H1 (cell line): ENCODE measurements around the gene HBS1L. TPM values are rescaled to one million over a fixed set of nuclear protein-coding genes. Genes with fewer than 3 reads are reported as not detected.

ENCODE experiments used
- CTCF ChIA-PET: fragments of 300-600 bp; sonication (Branson Sonifier 250); formaldehyde crosslinking; loops from one replicate; lab custom pipeline; 2021; ENCODE audit not compliant: partially characterized antibody; lab: Charles Lee
- POLR2A ChIA-PET: fragments of 300-600 bp; sonication (Branson Sonifier 250); formaldehyde crosslinking; loops from one replicate; lab custom pipeline; 2021; ENCODE audit warnings: inconsistent platforms; ENCODE audit not compliant: partially characterized antibody; lab: Charles Lee
- DNase-seq, 2 experiments: peaks; one replicate each; pipeline versions ENCODE4 v3.0.0 to v3.0.0-alpha.2; 2010 to 2022; ENCODE audit warnings: low spot score in 2 of 2, low read depth in 1 of 2, mixed read lengths in 1 of 2
- FAIRE-seq: peaks from 2 replicates; lab custom pipeline; 2011; peaks lifted over from hg19 to GRCh38; lab: Jason Lieb, UNC
- H2AFZ ChIP-seq: 2 replicates; pipeline ENCODE4 v1.8.1; 2012; ENCODE audit warnings: low read length, inconsistent platforms
- H2AK5ac ChIP-seq: 2 replicates; pipeline ENCODE4 v1.6.1; 2013; ENCODE audit warnings: low read depth, low read length
- H2BK120ac ChIP-seq: replicated peaks from 2 replicates; pipeline ENCODE3; 2013; ENCODE audit warnings: low read depth, low read length, inconsistent platforms
- H2BK12ac ChIP-seq: 2 replicates; pipeline ENCODE4 v1.6.1; 2013; ENCODE audit warnings: low read depth, low read length
- H2BK15ac ChIP-seq: 2 replicates; pipeline ENCODE4 v1.6.1; 2013; ENCODE audit warnings: low read length
- H2BK20ac ChIP-seq: 2 replicates; pipeline ENCODE4 v1.6.1; 2013; ENCODE audit warnings: low read length
- H2BK5ac ChIP-seq: 2 replicates; pipeline ENCODE4 v1.6.1; 2013; ENCODE audit warnings: low read depth, low read length
- H3K14ac ChIP-seq: 2 replicates; pipeline ENCODE4 v1.6.1; 2013; ENCODE audit warnings: inconsistent platforms; ENCODE audit not compliant: insufficient read length
- H3K18ac ChIP-seq: 2 replicates; pipeline ENCODE4 v1.6.1; 2013; ENCODE audit warnings: low read length; ENCODE audit errors: extremely low read depth
- H3K23ac ChIP-seq: 2 replicates; pipeline ENCODE4 v1.6.1; 2013; ENCODE audit warnings: inconsistent platforms; ENCODE audit not compliant: insufficient read length
- H3K23me2 ChIP-seq: 2 replicates; pipeline ENCODE4 v1.6.1; 2013; ENCODE audit warnings: low read depth, low read length
- H3K27ac ChIP-seq: 2 replicates; pipeline ENCODE4 v1.6.1; 2011; ENCODE audit warnings: low read depth, low read length, inconsistent platforms
- H3K27me3 ChIP-seq, 4 experiments: replicated peaks in 1 of 4; 1 replicate in 1 of 4; 2 replicates in 3 of 4; pipeline versions ENCODE4 v1.6.1 to v1.8.1; 2011 to 2013; ENCODE audit warnings: low read length in 3 of 4, mild to moderate bottlenecking in 3 of 4, inconsistent platforms in 2 of 4, mixed read lengths in 2 of 4, moderate library complexity in 1 of 4; ENCODE audit not compliant: control insufficient read depth in 3 of 4, insufficient read depth in 3 of 4; ENCODE audit errors: extremely low read depth in 1 of 4
- H3K36me3 ChIP-seq, 4 experiments: 2 replicates each; pipeline versions ENCODE4 v1.6.1 to v1.8.1; 2011 to 2013; ENCODE audit warnings: mild to moderate bottlenecking in 4 of 4, low read length in 3 of 4, moderate library complexity in 2 of 4, control low read depth in 1 of 4, inconsistent platforms in 1 of 4; ENCODE audit not compliant: insufficient read depth in 4 of 4, control insufficient read depth in 2 of 4
- H3K4ac ChIP-seq: replicated peaks from 2 replicates; pipeline ENCODE3; 2013; ENCODE audit warnings: low read length, low read depth, mixed read lengths, inconsistent platforms; ENCODE audit not compliant: insufficient read length
- H3K4me1 ChIP-seq, 4 experiments: replicated peaks in 1 of 4; 1 replicate in 1 of 4; 2 replicates in 3 of 4; pipeline versions ENCODE4 v1.6.1 to v1.8.1; 2011 to 2013; ENCODE audit warnings: low read length in 3 of 4, inconsistent platforms in 2 of 4, mixed read lengths in 1 of 4; ENCODE audit not compliant: insufficient read depth in 4 of 4, control insufficient read depth in 3 of 4
- H3K4me2 ChIP-seq, 2 experiments: 2 replicates each; pipeline versions ENCODE4 v1.6.1 to v1.8.1; 2011 to 2013; ENCODE audit warnings: low read depth in 2 of 2, low read length in 2 of 2, control low read depth in 1 of 2, inconsistent platforms in 1 of 2, mild to moderate bottlenecking in 1 of 2; ENCODE audit not compliant: insufficient read depth in 1 of 2
- H3K4me3 ChIP-seq, 4 experiments: fragments of 200-600, 300-600 bp in 1 of 4; sonication (generic), shearing (Covaris generic), sonication (Bioruptor Twin) in 1 of 4; 2 replicates each; pipeline versions ENCODE4 v1.5.1 to v1.8.1; 2011 to 2016; ENCODE audit warnings: low read length in 4 of 4, low read depth in 3 of 4, control low read depth in 2 of 4, inconsistent platforms in 2 of 4, mild to moderate bottlenecking in 2 of 4, mixed read lengths in 1 of 4, moderate library complexity in 1 of 4; ENCODE audit not compliant: insufficient read depth in 2 of 4; ENCODE audit errors: extremely low read depth in 1 of 4
- H3K56ac ChIP-seq: replicated peaks from 2 replicates; pipeline ENCODE3; 2013; ENCODE audit warnings: low read depth, mild to moderate bottlenecking, mixed read lengths, low read length, inconsistent platforms; ENCODE audit not compliant: insufficient read length
- H3K79me1 ChIP-seq: 2 replicates; pipeline ENCODE4 v1.6.1; 2013; ENCODE audit warnings: low read depth, low read length, control low read depth
- H3K79me2 ChIP-seq, 2 experiments: 2 replicates each; pipeline versions ENCODE4 v1.6.1 to v1.8.1; 2012 to 2013; ENCODE audit warnings: low read length in 2 of 2, mild to moderate bottlenecking in 2 of 2, inconsistent platforms in 1 of 2; ENCODE audit not compliant: insufficient read depth in 2 of 2, control insufficient read depth in 1 of 2
- H3K9ac ChIP-seq, 4 experiments: replicated peaks in 1 of 4; 1 replicate in 1 of 4; 2 replicates in 3 of 4; pipeline versions ENCODE4 v1.6.1 to v1.8.1; 2011 to 2013; ENCODE audit warnings: low read depth in 3 of 4, low read length in 3 of 4, control low read depth in 2 of 4, mild to moderate bottlenecking in 2 of 4, moderate library complexity in 2 of 4, inconsistent platforms in 1 of 4; ENCODE audit errors: extremely low read depth in 1 of 4
- H3K9me3 ChIP-seq, 2 experiments: 2 replicates each; pipeline versions ENCODE4 v1.6.1 to v1.8.1; 2012 to 2013; ENCODE audit warnings: mild to moderate bottlenecking in 2 of 2, moderate library complexity in 2 of 2, control low read depth in 1 of 2, inconsistent platforms in 1 of 2, low read depth in 1 of 2, low read length in 1 of 2, mixed read lengths in 1 of 2; ENCODE audit not compliant: insufficient read depth in 2 of 2
- H4K20me1 ChIP-seq, 2 experiments: replicated peaks in 1 of 2; 2 replicates each; pipeline versions ENCODE3 to v1.8.1; 2011 to 2013; ENCODE audit warnings: inconsistent platforms in 2 of 2, low read length in 2 of 2, mild to moderate bottlenecking in 1 of 2; ENCODE audit not compliant: insufficient read depth in 2 of 2, control insufficient read depth in 1 of 2
- H4K5ac ChIP-seq: 2 replicates; pipeline ENCODE4 v1.6.1; 2013; ENCODE audit warnings: low read length, low read depth, mixed read lengths, inconsistent platforms; ENCODE audit not compliant: insufficient read length
- H4K8ac ChIP-seq: 2 replicates; pipeline ENCODE4 v1.8.0; 2013; ENCODE audit warnings: mild to moderate bottlenecking, moderate library complexity, low read length, inconsistent platforms; ENCODE audit not compliant: insufficient read depth; ENCODE audit errors: extremely low read depth
- H4K91ac ChIP-seq: replicated peaks from 2 replicates; pipeline ENCODE3; 2013; ENCODE audit warnings: low read length, mixed read lengths, inconsistent platforms; ENCODE audit not compliant: insufficient read length
- CHD1 ChIP-seq: IDR thresholded peaks from 2 replicates; pipeline ENCODE4 v1.6.1; 2012; ENCODE audit warnings: low read depth, low read length, improper control_type of control experiment
- RAD21 ChIP-seq, 2 experiments: IDR thresholded peaks in 1 of 2; conservative IDR thresholded peaks in 1 of 2; 2 replicates each; pipeline ENCODE4 v1.6.1; 2011; ENCODE audit warnings: low read depth in 2 of 2, low read length in 2 of 2, improper control_type of control experiment in 1 of 2, inconsistent platforms in 1 of 2, mild to moderate bottlenecking in 1 of 2, moderate library complexity in 1 of 2
- WGBS, 2 experiments: shearing (Covaris generic) in 1 of 2; methylation state at CpG; one replicate each; pipeline versions ENCODE4 v1.1.6 to v1.1.7; 2013 to 2015; ENCODE audit warnings: low lambda C conversion rate in 2 of 2, mixed read lengths in 2 of 2, inconsistent platforms in 1 of 2, low coverage in 1 of 2, missing lambda C conversion rate in 1 of 2; ENCODE audit not compliant: insufficient replicate concordance in 2 of 2, insufficient coverage in 1 of 2, insufficient read length in 1 of 2; ENCODE audit errors: extremely low coverage in 1 of 2, missing lambda C conversion rate in 1 of 2; 5-methylcytosine and 5-hydroxymethylcytosine counted together
- polyA plus RNA-seq, 7 experiments: library from polyadenylated mRNA; depleted of rRNA in 3 of 7; stranded (reverse) in 5 of 7; unstranded in 2 of 7; fragments of >200 nt in 5 of 7; fragments of 200-250 nt in 2 of 7; gene quantifications; 1 replicate in 5 of 7; 2 replicates in 1 of 7; 4 replicates in 1 of 7; pipeline versions ENCODE4 v1.2.1 to v1.2.3, GENCODE V29; 2011 to 2013; ENCODE audit warnings: missing spikeins in 2 of 7, mixed read lengths in 2 of 7
- total RNA-seq: library from RNA; stranded (reverse); fragmentation: NEBNext Ultra II Directional; extraction: Animal tissue kit (Norgen Biotek cat#: 25700); gene quantifications from 2 replicates; pipeline ENCODE4 v1.2.1, GENCODE V29; 2021
- TF ChIP-seq, protein P1 (sequence below), 3 experiments: IDR thresholded peaks; 1 replicate in 2 of 3; 2 replicates in 1 of 3; pipeline versions ENCODE4 v1.5.1 to v1.6.1; 2011; ENCODE audit warnings: low read length in 3 of 3, mild to moderate bottlenecking in 3 of 3, inconsistent platforms in 2 of 3, low read depth in 1 of 3, moderate library complexity in 1 of 3; ENCODE audit not compliant: insufficient read depth in 1 of 3; ENCODE audit errors: control extremely low read depth in 1 of 3

The HBS1L gene
- total and polyA plus RNA-seq, 2 of the 8 experiments (the other 6 are each of a cell fraction or from before 2014, with no cell fraction given) = 28.1 to 97.1 TPM

DNA sequence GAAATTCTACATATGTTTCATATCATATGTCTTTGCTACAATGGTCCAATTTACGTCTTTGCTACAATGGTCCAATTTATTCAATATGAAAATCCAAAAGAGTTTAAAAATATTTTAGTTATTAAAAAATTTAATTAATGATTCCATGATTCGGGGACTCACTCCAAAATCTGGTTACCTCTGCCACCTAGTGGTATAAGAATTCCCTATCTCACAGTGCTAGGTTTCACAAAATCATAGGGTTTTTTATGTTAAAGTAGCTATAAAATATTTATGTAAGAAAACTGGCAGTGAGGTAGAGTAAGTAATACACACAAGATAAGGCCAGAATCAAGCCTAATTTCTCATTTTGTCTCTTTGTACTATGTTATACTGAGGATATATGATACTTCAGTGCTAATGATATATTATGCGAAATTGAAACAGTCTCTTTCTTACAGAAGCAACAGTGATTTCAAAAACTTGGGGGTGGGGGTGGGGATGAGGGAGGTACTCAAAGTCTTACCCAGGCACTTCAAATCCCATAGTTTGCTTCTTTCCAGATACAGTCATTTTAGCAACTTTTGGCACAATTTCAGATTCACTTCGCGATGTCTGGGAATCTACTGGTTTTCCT, 52.3 kb downstream of the HBS1L start:
- no peak overlapping the region for H3K4me3 ChIP-seq
- H2BK120ac ChIP-seq = no peak overlapping the region
- no peak overlapping the region for H2BK5ac ChIP-seq
- no peak overlapping the region for H3K4me2 ChIP-seq
- H4K91ac ChIP-seq = no peak overlapping the region
- H4K20me1 ChIP-seq = peaks cover 0 to 2% of the 10 kb centered on the region in 2 experiments
- DNase-seq = no peak
- no peak for FAIRE-seq
- H3K56ac ChIP-seq = no peak overlapping the region
- H3K14ac ChIP-seq = no peak overlapping the region
- H3K23ac ChIP-seq = no peak overlapping the region
- no peak overlapping the region for H3K18ac ChIP-seq
- no peak overlapping the region for H2AFZ ChIP-seq
- no peaks in the 10 kb centered on the region for H3K23me2 ChIP-seq
- no peaks in the 10 kb centered on the region; the same call in 1 of the 2 replicates for H3K79me1 ChIP-seq
- H3K79me2 ChIP-seq = no peaks in the 10 kb centered on the region
- no peak overlapping the region for H3K4ac ChIP-seq
- H2BK20ac ChIP-seq = no peak overlapping the region
- no peak overlapping the region for H3K9ac ChIP-seq
- WGBS, 2 experiments = 93% methylated on average over 5 of the region's 5 CpGs; no CpG with 5 or more reads in 1 of the 2 experiments
- no peak overlapping the region for H2BK12ac ChIP-seq
- no peak overlapping the region for H2AK5ac ChIP-seq
- H3K36me3 ChIP-seq = peaks cover 0 to 5% (median 0%) of the 10 kb centered on the region in 4 experiments; a peak in 2 of 8 replicates
- H3K4me1 ChIP-seq = no peaks in the 10 kb centered on the region
- no peak overlapping the region for H3K27ac ChIP-seq
- POLR2A ChIA-PET = no interaction called here
- H2BK15ac ChIP-seq = no peak overlapping the region
- H4K5ac ChIP-seq = no peak overlapping the region
- peak; percentile 18 to 35; a peak in 3 of 4 replicates for TF ChIP-seq RAD21 (IDR thresholded peaks at IDR 0.05 in 1 of 2, conservative IDR thresholded peaks at IDR 0.05 in 1 of 2; ENCODE audit: low read depth in 2 of 2, low read length in 2 of 2)
- TF ChIP-seq CHD1 = no peak
- TF ChIP-seq, protein P1, sequence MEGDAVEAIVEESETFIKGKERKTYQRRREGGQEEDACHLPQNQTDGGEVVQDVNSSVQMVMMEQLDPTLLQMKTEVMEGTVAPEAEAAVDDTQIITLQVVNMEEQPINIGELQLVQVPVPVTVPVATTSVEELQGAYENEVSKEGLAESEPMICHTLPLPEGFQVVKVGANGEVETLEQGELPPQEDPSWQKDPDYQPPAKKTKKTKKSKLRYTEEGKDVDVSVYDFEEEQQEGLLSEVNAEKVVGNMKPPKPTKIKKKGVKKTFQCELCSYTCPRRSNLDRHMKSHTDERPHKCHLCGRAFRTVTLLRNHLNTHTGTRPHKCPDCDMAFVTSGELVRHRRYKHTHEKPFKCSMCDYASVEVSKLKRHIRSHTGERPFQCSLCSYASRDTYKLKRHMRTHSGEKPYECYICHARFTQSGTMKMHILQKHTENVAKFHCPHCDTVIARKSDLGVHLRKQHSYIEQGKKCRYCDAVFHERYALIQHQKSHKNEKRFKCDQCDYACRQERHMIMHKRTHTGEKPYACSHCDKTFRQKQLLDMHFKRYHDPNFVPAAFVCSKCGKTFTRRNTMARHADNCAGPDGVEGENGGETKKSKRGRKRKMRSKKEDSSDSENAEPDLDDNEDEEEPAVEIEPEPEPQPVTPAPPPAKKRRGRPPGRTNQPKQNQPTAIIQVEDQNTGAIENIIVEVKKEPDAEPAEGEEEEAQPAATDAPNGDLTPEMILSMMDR (IDR thresholded peaks at IDR 0.05; ENCODE audit: control extremely low read depth in 1 of 3, insufficient read depth in 1 of 3, low read depth in 1 of 3, low read length in 3 of 3) = peak in 1 of 3 experiments; percentile 31; a peak in 1 of 4 replicates
- H4K8ac ChIP-seq = no peak overlapping the region
- no peaks in the 10 kb centered on the region for H3K9me3 ChIP-seq
- no peaks in the 10 kb centered on the region for H3K27me3 ChIP-seq
- CTCF ChIA-PET = interaction anchor here (0.7 to 1.1 kb wide), 8 partner anchors 10 to 443 kb away, joined by 3 to 5 read pairs (median 3); no protein-coding TSS in a partner anchor
